ENCODE data around the gene CCDC27.

The CCDC27 gene

GRCh38 chr1:3717715-3718601, 34.3 kb upstream of the CCDC27 start:
- FAIRE-seq (no peak), DNase-seq (ENCODE audit: insufficient read length, low spot score) (peak; percentile 71)
- TF ChIP-seq SPI1 (IDR thresholded peaks at IDR 0.05; ENCODE audit: low read depth, low read length) (no peak), PAX5 (IDR thresholded peaks at IDR 0.05; ENCODE audit: insufficient read depth, low read length, severe bottlenecking) (no peak), POLR2A (IDR thresholded peaks at IDR 0.05; ENCODE audit: low read depth, low read length) (no peak)

DNA sequence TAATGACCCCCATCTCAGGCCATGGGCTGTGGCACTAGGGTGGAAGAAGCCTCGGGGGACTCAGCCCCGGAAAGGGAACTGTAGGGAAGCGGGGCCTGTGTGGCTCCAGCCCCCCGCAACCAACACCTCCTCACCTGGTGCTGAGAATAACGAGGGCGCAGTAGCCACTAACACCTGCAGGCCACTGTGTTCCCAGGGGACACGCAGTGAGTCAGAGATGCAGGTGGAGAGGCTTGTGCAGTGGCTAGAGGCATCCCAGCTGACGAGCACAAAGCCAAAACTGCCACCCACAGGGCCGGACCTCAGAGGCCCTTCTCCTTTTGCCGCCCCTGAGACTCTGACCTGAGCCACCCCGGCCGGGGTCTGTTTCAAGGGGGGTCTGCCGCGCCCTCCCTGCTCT, 33.5 kb upstream of the CCDC27 start:
- FAIRE-seq (no peak), DNase-seq (ENCODE audit: insufficient read length, low spot score) (no peak)
- TF ChIP-seq POLR2A (IDR thresholded peaks at IDR 0.05; ENCODE audit: low read depth, low read length): no peak
- no peak for TF ChIP-seq TAF1 (IDR thresholded peaks at IDR 0.05; ENCODE audit: low read depth, low read length)

DNA sequence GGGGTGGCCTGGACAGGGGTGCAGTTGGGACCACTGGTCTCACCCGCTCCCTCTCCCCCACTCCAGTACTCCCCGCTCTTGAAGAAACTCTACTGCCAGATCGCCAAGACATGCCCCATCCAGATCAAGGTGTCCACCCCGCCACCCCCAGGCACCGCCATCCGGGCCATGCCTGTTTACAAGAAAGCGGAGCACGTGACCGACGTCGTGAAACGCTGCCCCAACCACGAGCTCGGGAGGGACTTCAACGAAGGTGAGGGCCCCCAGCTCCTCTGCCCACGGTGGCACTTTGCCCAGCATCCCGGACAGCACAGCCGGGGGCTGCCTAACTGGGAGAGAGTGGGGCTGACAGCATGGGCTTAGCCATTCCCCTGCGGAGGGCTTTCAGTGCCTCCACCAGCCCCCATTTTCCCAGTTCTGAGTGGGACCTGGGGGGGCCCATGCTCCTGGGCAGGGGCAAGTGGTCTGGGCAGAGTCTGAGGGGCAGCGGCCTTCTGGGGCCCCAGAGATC, 30.2 kb upstream of the CCDC27 start:
- no peak for DNase-seq (ENCODE audit: insufficient read length, low spot score)
- no peak for TF ChIP-seq PAX5 (IDR thresholded peaks at IDR 0.05; ENCODE audit: insufficient read depth, low read length, severe bottlenecking)
- no peak for TF ChIP-seq POLR2A (IDR thresholded peaks at IDR 0.05; ENCODE audit: low read depth, low read length)
- TF ChIP-seq SPI1 (IDR thresholded peaks at IDR 0.05; ENCODE audit: low read depth, low read length): no peak
- TF ChIP-seq POU2F2 (IDR thresholded peaks at IDR 0.05; ENCODE audit: low read depth, low read length): no peak
- no peak for TF ChIP-seq TAF1 (IDR thresholded peaks at IDR 0.05; ENCODE audit: low read depth, low read length)
- TF ChIP-seq POLR2AphosphoS5 (IDR thresholded peaks at IDR 0.05; ENCODE audit: low read depth, low read length): no peak
- FAIRE-seq: no peak

GRCh38 chr1:3722846-3723245, 29.4 kb upstream of the CCDC27 start:
- TF ChIP-seq POU2F2 (IDR thresholded peaks at IDR 0.05; ENCODE audit: low read depth, low read length): no peak
- TF ChIP-seq SPI1 (IDR thresholded peaks at IDR 0.05; ENCODE audit: low read depth, low read length): no peak
- TF ChIP-seq TAF1 (IDR thresholded peaks at IDR 0.05; ENCODE audit: low read depth, low read length): no peak
- no peak for TF ChIP-seq PAX5 (IDR thresholded peaks at IDR 0.05; ENCODE audit: insufficient read depth, low read length, severe bottlenecking)
- FAIRE-seq (no peak), DNase-seq (ENCODE audit: insufficient read length, low spot score) (no peak)

DNA sequence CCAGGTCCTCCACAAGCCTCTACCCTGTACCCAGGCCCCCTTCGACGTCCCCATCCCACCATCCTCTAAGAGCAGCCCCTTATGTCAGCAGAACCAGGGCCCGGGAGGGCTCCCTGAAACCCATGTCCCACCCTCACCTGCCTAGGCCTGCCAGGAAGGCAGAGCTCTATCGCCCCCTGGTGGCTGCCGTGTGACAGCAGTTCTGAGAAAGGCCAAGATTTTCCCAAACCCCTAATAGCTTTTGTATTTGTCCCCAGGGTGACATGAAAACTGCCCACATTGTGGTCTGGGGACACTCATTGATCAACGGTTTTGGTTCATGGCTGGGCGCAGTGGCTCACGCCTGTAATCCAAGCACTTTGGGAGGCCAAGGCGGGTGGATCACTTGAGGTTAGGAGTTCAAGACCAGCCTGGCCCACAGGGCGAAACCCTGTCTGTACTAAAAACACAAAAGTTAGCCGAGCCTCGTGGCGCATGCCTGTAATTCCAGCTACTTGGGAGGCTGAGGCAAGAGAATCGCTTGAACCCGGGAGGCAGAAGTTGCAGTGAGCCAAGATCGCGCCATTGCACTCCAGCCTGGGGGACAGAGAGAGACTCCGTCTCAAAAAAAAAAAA, 27.7 kb upstream of the CCDC27 start:
- DNase-seq (ENCODE audit: insufficient read length, low spot score): peak; percentile 74
- peak; percentile 89 for FAIRE-seq

DNA sequence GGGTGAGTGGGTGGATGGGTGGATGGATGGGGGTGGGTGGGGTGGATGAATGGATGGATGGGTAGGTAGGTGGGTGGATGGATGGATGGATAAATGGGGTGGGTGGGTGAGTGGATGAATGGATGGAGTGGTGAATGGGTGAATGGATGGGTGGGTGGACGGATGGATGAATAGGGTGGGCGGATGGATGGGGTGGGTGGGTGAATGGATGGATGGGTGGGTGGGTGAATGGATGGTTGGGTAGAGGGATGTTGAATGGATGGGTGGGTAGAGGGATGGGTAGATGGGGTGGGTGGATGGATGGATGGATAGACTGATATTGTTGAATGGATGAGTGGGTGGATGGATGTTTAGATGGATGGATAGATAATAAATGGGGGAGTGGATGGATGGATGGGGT, 26.9 kb upstream of the CCDC27 start:
- TF ChIP-seq PAX5 (IDR thresholded peaks at IDR 0.05; ENCODE audit: insufficient read depth, low read length, severe bottlenecking) (no peak), POLR2A (IDR thresholded peaks at IDR 0.05; ENCODE audit: low read depth, low read length) (no peak), POLR2AphosphoS5 (IDR thresholded peaks at IDR 0.05; ENCODE audit: low read depth, low read length) (no peak), POU2F2 (IDR thresholded peaks at IDR 0.05; ENCODE audit: low read depth, low read length) (no peak), TAF1 (IDR thresholded peaks at IDR 0.05; ENCODE audit: low read depth, low read length) (no peak), SPI1 (IDR thresholded peaks at IDR 0.05; ENCODE audit: low read depth, low read length) (no peak)
- FAIRE-seq: no peak
- no peak for DNase-seq (ENCODE audit: insufficient read length, low spot score)

GRCh38 chr1:3727042-3727824, 25.0 kb upstream of the CCDC27 start:
- DNase-seq (ENCODE audit: insufficient read length, low spot score) (peak; percentile 80), FAIRE-seq (no peak)
- TF ChIP-seq SPI1 (IDR thresholded peaks at IDR 0.05; ENCODE audit: low read depth, low read length) (no peak), PAX5 (IDR thresholded peaks at IDR 0.05; ENCODE audit: insufficient read depth, low read length, severe bottlenecking) (no peak), POLR2A (IDR thresholded peaks at IDR 0.05; ENCODE audit: low read depth, low read length) (no peak), POU2F2 (IDR thresholded peaks at IDR 0.05; ENCODE audit: low read depth, low read length) (no peak), TAF1 (IDR thresholded peaks at IDR 0.05; ENCODE audit: low read depth, low read length) (no peak), POLR2AphosphoS5 (IDR thresholded peaks at IDR 0.05; ENCODE audit: low read depth, low read length) (no peak)

- DNase-seq (ENCODE audit: insufficient read length, low spot score) (no peak), FAIRE-seq (no peak)
- TF ChIP-seq POLR2A (IDR thresholded peaks at IDR 0.05; ENCODE audit: low read depth, low read length): no peak
- TF ChIP-seq PAX5 (IDR thresholded peaks at IDR 0.05; ENCODE audit: insufficient read depth, low read length, severe bottlenecking): no peak
- TF ChIP-seq TAF1 (IDR thresholded peaks at IDR 0.05; ENCODE audit: low read depth, low read length): no peak
- TF ChIP-seq SPI1 (IDR thresholded peaks at IDR 0.05; ENCODE audit: low read depth, low read length): no peak
- no peak for TF ChIP-seq POLR2AphosphoS5 (IDR thresholded peaks at IDR 0.05; ENCODE audit: low read depth, low read length)
- TF ChIP-seq POU2F2 (IDR thresholded peaks at IDR 0.05; ENCODE audit: low read depth, low read length): no peak
These were observed 24.1 kb upstream of the CCDC27 start for GRCh38 chr1:3727825-3728776.

Measured in GM12891 (cell line).